Measurements from ENCODE around the gene NUP93. TPM values are rescaled to one million over a fixed set of nuclear protein-coding genes. Genes with fewer than 3 reads are reported as not detected.

The NUP93 gene
- total and polyA plus RNA-seq, 2 of the 8 experiments (the other 6 are each of a cell fraction or from before 2014, with no cell fraction given), result 147 to 201 TPM

GRCh38 chr16:56864960-56865359, 135.0 kb downstream of the NUP93 start, which contains the start of gene SLC12A3 (continued):
- TF ChIP-seq, protein P1, sequence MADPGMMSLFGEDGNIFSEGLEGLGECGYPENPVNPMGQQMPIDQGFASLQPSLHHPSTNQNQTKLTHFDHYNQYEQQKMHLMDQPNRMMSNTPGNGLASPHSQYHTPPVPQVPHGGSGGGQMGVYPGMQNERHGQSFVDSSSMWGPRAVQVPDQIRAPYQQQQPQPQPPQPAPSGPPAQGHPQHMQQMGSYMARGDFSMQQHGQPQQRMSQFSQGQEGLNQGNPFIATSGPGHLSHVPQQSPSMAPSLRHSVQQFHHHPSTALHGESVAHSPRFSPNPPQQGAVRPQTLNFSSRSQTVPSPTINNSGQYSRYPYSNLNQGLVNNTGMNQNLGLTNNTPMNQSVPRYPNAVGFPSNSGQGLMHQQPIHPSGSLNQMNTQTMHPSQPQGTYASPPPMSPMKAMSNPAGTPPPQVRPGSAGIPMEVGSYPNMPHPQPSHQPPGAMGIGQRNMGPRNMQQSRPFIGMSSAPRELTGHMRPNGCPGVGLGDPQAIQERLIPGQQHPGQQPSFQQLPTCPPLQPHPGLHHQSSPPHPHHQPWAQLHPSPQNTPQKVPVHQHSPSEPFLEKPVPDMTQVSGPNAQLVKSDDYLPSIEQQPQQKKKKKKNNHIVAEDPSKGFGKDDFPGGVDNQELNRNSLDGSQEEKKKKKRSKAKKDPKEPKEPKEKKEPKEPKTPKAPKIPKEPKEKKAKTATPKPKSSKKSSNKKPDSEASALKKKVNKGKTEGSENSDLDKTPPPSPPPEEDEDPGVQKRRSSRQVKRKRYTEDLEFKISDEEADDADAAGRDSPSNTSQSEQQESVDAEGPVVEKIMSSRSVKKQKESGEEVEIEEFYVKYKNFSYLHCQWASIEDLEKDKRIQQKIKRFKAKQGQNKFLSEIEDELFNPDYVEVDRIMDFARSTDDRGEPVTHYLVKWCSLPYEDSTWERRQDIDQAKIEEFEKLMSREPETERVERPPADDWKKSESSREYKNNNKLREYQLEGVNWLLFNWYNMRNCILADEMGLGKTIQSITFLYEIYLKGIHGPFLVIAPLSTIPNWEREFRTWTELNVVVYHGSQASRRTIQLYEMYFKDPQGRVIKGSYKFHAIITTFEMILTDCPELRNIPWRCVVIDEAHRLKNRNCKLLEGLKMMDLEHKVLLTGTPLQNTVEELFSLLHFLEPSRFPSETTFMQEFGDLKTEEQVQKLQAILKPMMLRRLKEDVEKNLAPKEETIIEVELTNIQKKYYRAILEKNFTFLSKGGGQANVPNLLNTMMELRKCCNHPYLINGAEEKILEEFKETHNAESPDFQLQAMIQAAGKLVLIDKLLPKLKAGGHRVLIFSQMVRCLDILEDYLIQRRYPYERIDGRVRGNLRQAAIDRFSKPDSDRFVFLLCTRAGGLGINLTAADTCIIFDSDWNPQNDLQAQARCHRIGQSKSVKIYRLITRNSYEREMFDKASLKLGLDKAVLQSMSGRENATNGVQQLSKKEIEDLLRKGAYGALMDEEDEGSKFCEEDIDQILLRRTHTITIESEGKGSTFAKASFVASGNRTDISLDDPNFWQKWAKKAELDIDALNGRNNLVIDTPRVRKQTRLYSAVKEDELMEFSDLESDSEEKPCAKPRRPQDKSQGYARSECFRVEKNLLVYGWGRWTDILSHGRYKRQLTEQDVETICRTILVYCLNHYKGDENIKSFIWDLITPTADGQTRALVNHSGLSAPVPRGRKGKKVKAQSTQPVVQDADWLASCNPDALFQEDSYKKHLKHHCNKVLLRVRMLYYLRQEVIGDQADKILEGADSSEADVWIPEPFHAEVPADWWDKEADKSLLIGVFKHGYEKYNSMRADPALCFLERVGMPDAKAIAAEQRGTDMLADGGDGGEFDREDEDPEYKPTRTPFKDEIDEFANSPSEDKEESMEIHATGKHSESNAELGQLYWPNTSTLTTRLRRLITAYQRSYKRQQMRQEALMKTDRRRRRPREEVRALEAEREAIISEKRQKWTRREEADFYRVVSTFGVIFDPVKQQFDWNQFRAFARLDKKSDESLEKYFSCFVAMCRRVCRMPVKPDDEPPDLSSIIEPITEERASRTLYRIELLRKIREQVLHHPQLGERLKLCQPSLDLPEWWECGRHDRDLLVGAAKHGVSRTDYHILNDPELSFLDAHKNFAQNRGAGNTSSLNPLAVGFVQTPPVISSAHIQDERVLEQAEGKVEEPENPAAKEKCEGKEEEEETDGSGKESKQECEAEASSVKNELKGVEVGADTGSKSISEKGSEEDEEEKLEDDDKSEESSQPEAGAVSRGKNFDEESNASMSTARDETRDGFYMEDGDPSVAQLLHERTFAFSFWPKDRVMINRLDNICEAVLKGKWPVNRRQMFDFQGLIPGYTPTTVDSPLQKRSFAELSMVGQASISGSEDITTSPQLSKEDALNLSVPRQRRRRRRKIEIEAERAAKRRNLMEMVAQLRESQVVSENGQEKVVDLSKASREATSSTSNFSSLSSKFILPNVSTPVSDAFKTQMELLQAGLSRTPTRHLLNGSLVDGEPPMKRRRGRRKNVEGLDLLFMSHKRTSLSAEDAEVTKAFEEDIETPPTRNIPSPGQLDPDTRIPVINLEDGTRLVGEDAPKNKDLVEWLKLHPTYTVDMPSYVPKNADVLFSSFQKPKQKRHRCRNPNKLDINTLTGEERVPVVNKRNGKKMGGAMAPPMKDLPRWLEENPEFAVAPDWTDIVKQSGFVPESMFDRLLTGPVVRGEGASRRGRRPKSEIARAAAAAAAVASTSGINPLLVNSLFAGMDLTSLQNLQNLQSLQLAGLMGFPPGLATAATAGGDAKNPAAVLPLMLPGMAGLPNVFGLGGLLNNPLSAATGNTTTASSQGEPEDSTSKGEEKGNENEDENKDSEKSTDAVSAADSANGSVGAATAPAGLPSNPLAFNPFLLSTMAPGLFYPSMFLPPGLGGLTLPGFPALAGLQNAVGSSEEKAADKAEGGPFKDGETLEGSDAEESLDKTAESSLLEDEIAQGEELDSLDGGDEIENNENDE (IDR thresholded peaks at IDR 0.05; ENCODE audit: insufficient replicate concordance, low read length), result no peak
- no peak for TF ChIP-seq BRCA1 (IDR thresholded peaks at IDR 0.05; ENCODE audit: low read depth, low read length)
- no peak for TF ChIP-seq ASH2L (IDR thresholded peaks at IDR 0.05; ENCODE audit: low read length)
- TF ChIP-seq RFX5 (IDR thresholded peaks at IDR 0.05; ENCODE audit: borderline replicate concordance, low read depth, low read length), result no peak
- no peak for TF ChIP-seq CBX8 (IDR thresholded peaks at IDR 0.05; ENCODE audit: borderline replicate concordance, low read depth, low read length)
- TF ChIP-seq MAFK (IDR thresholded peaks at IDR 0.05; ENCODE audit: low read depth, low read length), result no peak
- no peak for TF ChIP-seq SAP30 (IDR thresholded peaks at IDR 0.05; ENCODE audit: insufficient read depth, insufficient replicate concordance, low read length)
- TF ChIP-seq CREB1 (IDR thresholded peaks at IDR 0.05), result no peak
- TF ChIP-seq ATF3 (IDR thresholded peaks at IDR 0.05; ENCODE audit: insufficient read depth, low read depth, low read length), result no peak
- TF ChIP-seq TAF1 (IDR thresholded peaks at IDR 0.05; ENCODE audit: low read depth, low read length), result no peak
- no peak for TF ChIP-seq NANOG (IDR thresholded peaks at IDR 0.05; ENCODE audit: insufficient read depth, low read depth, low read length, poor library complexity, severe bottlenecking)

Data from H1 (cell line).